SK-N-SH (cell line): Measurements from ENCODE around the gene DCXR.

Experiments used
- EP300 ChIP-seq, 2 experiments: IDR thresholded peaks; 2 replicates each; pipeline versions ENCODE4 v1.4.0 to v1.6.1; 2012; ENCODE audit warnings: borderline replicate concordance in 1 of 2, low read depth in 1 of 2, low read length in 1 of 2
- FOXJ3 ChIP-seq: sonication (generic); formaldehyde crosslinking; IDR thresholded peaks from 2 replicates; pipeline ENCODE4 v1.5.1; 2020; ENCODE audit warnings: mild to moderate bottlenecking, missing genetic modification reagents
- GATA2 ChIP-seq: sonication (generic); formaldehyde crosslinking; IDR thresholded peaks from 2 replicates; pipeline ENCODE4 v1.5.0; 2020; ENCODE audit warnings: mild to moderate bottlenecking, missing genetic modification reagents
- MXI1 ChIP-seq: IDR thresholded peaks from 2 replicates; pipeline ENCODE4 v1.6.1; 2012; ENCODE audit warnings: mild to moderate bottlenecking, low read depth, low read length, improper control_type of control experiment
- NFIC ChIP-seq: IDR thresholded peaks from 2 replicates; pipeline ENCODE4 v1.4.0; 2012; ENCODE audit warnings: borderline replicate concordance
- POLR2AphosphoS5 ChIP-seq: IDR thresholded peaks from 2 replicates; pipeline ENCODE4 v1.6.1; 2012; ENCODE audit warnings: low read depth, low read length
- RAD21 ChIP-seq: IDR thresholded peaks from 2 replicates; pipeline ENCODE4 v1.6.1; 2012; ENCODE audit warnings: mild to moderate bottlenecking, low read length
- REST ChIP-seq: IDR thresholded peaks from 2 replicates; pipeline ENCODE4 v1.6.1; 2012; ENCODE audit warnings: mild to moderate bottlenecking, low read depth, low read length, moderate library complexity
- SMC3 ChIP-seq: IDR thresholded peaks from 2 replicates; pipeline ENCODE4 v1.6.1; 2012; ENCODE audit warnings: low read depth, low read length, improper control_type of control experiment
- TAF1 ChIP-seq: IDR thresholded peaks from 2 replicates; pipeline ENCODE4 v1.6.1; 2012; ENCODE audit warnings: low read depth, mild to moderate bottlenecking, low read length, moderate library complexity, borderline replicate concordance
- TCF12 ChIP-seq: IDR thresholded peaks from 2 replicates; pipeline ENCODE4 v1.4.0; 2012
- TF ChIP-seq, protein P1 (sequence below): fragments of 200-600 bp; sonication (generic); IDR thresholded peaks from 2 replicates; pipeline ENCODE4 v1.6.1; 2017; ENCODE audit warnings: antibody characterized with exemption, mild to moderate bottlenecking, moderate library complexity
- TF ChIP-seq, protein P2 (sequence below): IDR thresholded peaks from 2 replicates; pipeline ENCODE4 v1.4.0; 2012; ENCODE audit warnings: low read depth

GRCh38 chr17:81991684-81992305 is 45.7 kb downstream of the DCXR start:
- TF ChIP-seq, protein P1, sequence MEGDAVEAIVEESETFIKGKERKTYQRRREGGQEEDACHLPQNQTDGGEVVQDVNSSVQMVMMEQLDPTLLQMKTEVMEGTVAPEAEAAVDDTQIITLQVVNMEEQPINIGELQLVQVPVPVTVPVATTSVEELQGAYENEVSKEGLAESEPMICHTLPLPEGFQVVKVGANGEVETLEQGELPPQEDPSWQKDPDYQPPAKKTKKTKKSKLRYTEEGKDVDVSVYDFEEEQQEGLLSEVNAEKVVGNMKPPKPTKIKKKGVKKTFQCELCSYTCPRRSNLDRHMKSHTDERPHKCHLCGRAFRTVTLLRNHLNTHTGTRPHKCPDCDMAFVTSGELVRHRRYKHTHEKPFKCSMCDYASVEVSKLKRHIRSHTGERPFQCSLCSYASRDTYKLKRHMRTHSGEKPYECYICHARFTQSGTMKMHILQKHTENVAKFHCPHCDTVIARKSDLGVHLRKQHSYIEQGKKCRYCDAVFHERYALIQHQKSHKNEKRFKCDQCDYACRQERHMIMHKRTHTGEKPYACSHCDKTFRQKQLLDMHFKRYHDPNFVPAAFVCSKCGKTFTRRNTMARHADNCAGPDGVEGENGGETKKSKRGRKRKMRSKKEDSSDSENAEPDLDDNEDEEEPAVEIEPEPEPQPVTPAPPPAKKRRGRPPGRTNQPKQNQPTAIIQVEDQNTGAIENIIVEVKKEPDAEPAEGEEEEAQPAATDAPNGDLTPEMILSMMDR = no peak
- no peak for TF ChIP-seq EP300 (IDR thresholded peaks at IDR 0.05; ENCODE audit: borderline replicate concordance in 1 of 2, low read depth in 1 of 2, low read length in 1 of 2)
- TF ChIP-seq RAD21 = peak; percentile 27; the same call in 1 of the 2 replicates
- peak; percentile 74 for TF ChIP-seq MXI1
- no peak; the same call in 1 of the 2 replicates for TF ChIP-seq SMC3
- TF ChIP-seq FOXJ3 (CRISPR knock-in tag) = no peak
- TF ChIP-seq POLR2AphosphoS5 = no peak
- no peak for TF ChIP-seq TAF1
- TF ChIP-seq, protein P2, sequence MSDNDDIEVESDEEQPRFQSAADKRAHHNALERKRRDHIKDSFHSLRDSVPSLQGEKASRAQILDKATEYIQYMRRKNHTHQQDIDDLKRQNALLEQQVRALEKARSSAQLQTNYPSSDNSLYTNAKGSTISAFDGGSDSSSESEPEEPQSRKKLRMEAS = no peak
- no peak for TF ChIP-seq GATA2
- TF ChIP-seq TCF12 = no peak
- TF ChIP-seq REST = no peak
- TF ChIP-seq NFIC = no peak
